ENCODE data around the gene AP1M1.
A peak's percentile ranks its signal among the peaks of the same experiment; 100 is the strongest.
"Not testable (repeated sequence)": the region's sequence is repeated elsewhere in the genome, so short reads cannot be mapped to it uniquely, and the experiment has no call there.

Gene AP1M1

GRCh38 chr19:16197622-16198369 lies at the start of gene AP1M1:
Gene AP1M1 (plus strand): TSS chr19:16197911. CDS start chr19:16198027, 116 bp downstream.
- peak; percentile 97 to 98 for DNase-seq (ENCODE audit: low read depth in 2 of 2)

GRCh38 chr19:16148443-16149229 lies 49.1 kb upstream of the AP1M1 start:
- no peak for DNase-seq (ENCODE audit: low read depth in 2 of 2)

- no peak for DNase-seq (ENCODE audit: low read depth in 2 of 2)
Measured at GRCh38 chr19:16153582-16154336, 44.0 kb upstream of the AP1M1 start.

GRCh38 chr19:16154557-16154956 lies 43.2 kb upstream of the AP1M1 start:
- DNase-seq (ENCODE audit: low read depth in 2 of 2) = no peak

- no peak for DNase-seq (ENCODE audit: low read depth in 2 of 2)
Measured at GRCh38 chr19:16155128-16155527, 42.6 kb upstream of the AP1M1 start.

- DNase-seq (ENCODE audit: low read depth in 2 of 2) = no peak
Measured at GRCh38 chr19:16156904-16157303, 40.8 kb upstream of the AP1M1 start.

GRCh38 chr19:16157601-16158000 lies 40.1 kb upstream of the AP1M1 start:
- no peak for DNase-seq (ENCODE audit: low read depth in 2 of 2)

GRCh38 chr19:16159655-16160054 lies 38.1 kb upstream of the AP1M1 start:
- no peak for DNase-seq (ENCODE audit: low read depth in 2 of 2)

GRCh38 chr19:16160445-16160942 lies 37.2 kb upstream of the AP1M1 start:
- no peak for DNase-seq (ENCODE audit: low read depth in 2 of 2)

GRCh38 chr19:16160943-16161560 lies 36.7 kb upstream of the AP1M1 start:
- DNase-seq (ENCODE audit: low read depth in 2 of 2) = peak in 1 of 2 donors; percentile 30

- no peak for DNase-seq (ENCODE audit: low read depth in 2 of 2)
Measured at GRCh38 chr19:16161840-16162239, 35.9 kb upstream of the AP1M1 start.

- DNase-seq (ENCODE audit: low read depth in 2 of 2) = no peak
Measured at GRCh38 chr19:16164222-16164890, 33.4 kb upstream of the AP1M1 start.

GRCh38 chr19:16166417-16166816 lies 31.3 kb upstream of the AP1M1 start:
- DNase-seq (ENCODE audit: low read depth in 2 of 2) = no peak

- DNase-seq (ENCODE audit: low read depth in 2 of 2) = no peak
Measured at GRCh38 chr19:16167055-16167454, 30.7 kb upstream of the AP1M1 start.

- DNase-seq (ENCODE audit: low read depth in 2 of 2) = no peak
Measured at GRCh38 chr19:16168465-16169081, 29.1 kb upstream of the AP1M1 start.

- no peak for DNase-seq (ENCODE audit: low read depth in 2 of 2)
Measured at GRCh38 chr19:16170134-16170533, 27.6 kb upstream of the AP1M1 start.

- DNase-seq (ENCODE audit: low read depth in 2 of 2) = no peak
Measured at GRCh38 chr19:16175954-16176353, 21.8 kb upstream of the AP1M1 start.

GRCh38 chr19:16178866-16179265 lies 18.8 kb upstream of the AP1M1 start:
- DNase-seq (ENCODE audit: low read depth in 2 of 2) = not testable (repeated sequence)

- DNase-seq (ENCODE audit: low read depth in 2 of 2) = no peak
Measured at GRCh38 chr19:16180611-16181010, 17.1 kb upstream of the AP1M1 start.

- DNase-seq (ENCODE audit: low read depth in 2 of 2) = no peak
Measured at GRCh38 chr19:16184665-16185122, 13.0 kb upstream of the AP1M1 start.
